K562 (cell line): ENCODE results near the gene ARHGAP31. TPM values are rescaled to one million over a fixed set of nuclear protein-coding genes. Genes with fewer than 3 reads are reported as not detected.
A peak's percentile ranks its signal among the peaks of the same experiment; 100 is the strongest.

Source experiments
- CCAR2 ChIP-seq: fragments of 200-400 bp; formaldehyde crosslinking; IDR thresholded peaks from 2 replicates; pipeline ENCODE4 v1.6.1; 2017; ENCODE audit warnings: mild to moderate bottlenecking, low read depth, low read length
- CHAMP1 ChIP-seq: fragments of 450-650 bp; IDR thresholded peaks from 2 replicates; pipeline ENCODE4 v1.6.1; 2016; ENCODE audit warnings: mild to moderate bottlenecking
- GABPB1 ChIP-seq: sonication (generic); formaldehyde crosslinking; IDR thresholded peaks from 2 replicates; pipeline ENCODE4 v1.8.0; 2022; ENCODE audit warnings: mild to moderate bottlenecking, missing genetic modification reagents
- MBD2 ChIP-seq: sonication (generic); IDR thresholded peaks from 2 replicates; pipeline ENCODE4 v1.6.1; 2016; ENCODE audit warnings: low read depth, borderline replicate concordance
- MECOM ChIP-seq: fragments of 250-450 bp; sonication (Bioruptor Pico); IDR thresholded peaks from 2 replicates; pipeline ENCODE4 v1.8.0; 2022; ENCODE audit warnings: inconsistent platforms
- MITF ChIP-seq: IDR thresholded peaks from 2 replicates; pipeline ENCODE4 v1.6.1; 2014; ENCODE audit warnings: antibody characterized with exemption
- NCOA2 ChIP-seq, 2 experiments: fragments of 450-650 bp; IDR thresholded peaks; 2 replicates each; pipeline ENCODE4 v1.6.1; 2018; ENCODE audit warnings: mild to moderate bottlenecking in 2 of 2, moderate library complexity in 1 of 2; ENCODE audit not compliant: partially characterized antibody in 2 of 2
- NFIC ChIP-seq: fragments of 450-650 bp; IDR thresholded peaks from 2 replicates; pipeline ENCODE4 v1.6.1; 2017; ENCODE audit warnings: mild to moderate bottlenecking, inconsistent platforms
- ZNF444 ChIP-seq: fragments of 250-450 bp; sonication (Bioruptor Pico); IDR thresholded peaks from 2 replicates; pipeline ENCODE4 v1.4.0; 2020; ENCODE audit warnings: mild to moderate bottlenecking, moderate library complexity
- ZNF511 ChIP-seq: sonication (generic); formaldehyde crosslinking; IDR thresholded peaks from 2 replicates; pipeline ENCODE4 v1.8.0; 2022; ENCODE audit warnings: mild to moderate bottlenecking, missing genetic modification reagents
- ZNF695 ChIP-seq: fragments of 450-650 bp; formaldehyde crosslinking; IDR thresholded peaks from 2 replicates; pipeline ENCODE4 v1.4.0; 2020; ENCODE audit warnings: mild to moderate bottlenecking, moderate library complexity
- ZNF740 ChIP-seq, 3 experiments: fragments of 200-800 bp in 1 of 3; sonication (Bioruptor generic) in 1 of 3; sonication (generic) in 1 of 3; formaldehyde crosslinking in 1 of 3; IDR thresholded peaks; 2 replicates each; pipeline versions ENCODE4 v1.6.1 to v1.8.0; 2016 to 2022; ENCODE audit warnings: mild to moderate bottlenecking in 2 of 3, missing compliant biosample characterization in 2 of 3, missing genetic modification characterization in 2 of 3, missing genetic modification reagents in 1 of 3
- polyA plus RNA-seq, 8 experiments: library from polyadenylated mRNA; depleted of rRNA in 4 of 8; stranded (reverse) in 5 of 8; unstranded in 3 of 8; fragments of >200 nt; fragmentation: Nextera tagmentation in 2 of 8; fragmentation: Illumina TruSeq in 1 of 8; extraction: Ambion mirVana in 2 of 8; extraction: Trizol in 1 of 8; gene quantifications; 2 replicates each; pipeline versions ENCODE4 v1.2.1 to v1.2.3, GENCODE V29; 2011 to 2014; ENCODE audit warnings: inconsistent platforms in 1 of 8, missing spikeins in 1 of 8
- total RNA-seq, 7 experiments: library from RNA; depleted of rRNA in 6 of 7; stranded (reverse); fragments of >200 nt in 6 of 7; fragmentation: Illumina TruSeq in 2 of 7; extraction: Trizol in 2 of 7; gene quantifications; 2 replicates each; pipeline versions ENCODE4 v1.2.1 to v1.2.3, GENCODE V29; 2011 to 2021; ENCODE audit warnings: low replicate concordance in 1 of 7

ARHGAP31 gene
- total and polyA plus RNA-seq, 9 of the 15 experiments (the other 6 are each of a cell fraction or from before 2014, with no cell fraction given): under 0.01 to 0.13 (median 0.06) TPM; not detected in 5

- TF ChIP-seq ZNF740 (CRISPR knock-in tag; IDR thresholded peaks at IDR 0.05) (0 out of 2 replicates have a peak, but pooled peaks have one; percentile 38), ZNF740 (tag; IDR thresholded peaks at IDR 0.05) (no peak), MITF (peak; percentile 19; the same call in 1 of the 2 replicates), ZNF511 (CRISPR knock-in tag) (peak; percentile 41; the same call in 1 of the 2 replicates), CCAR2 (no peak), NFIC (0 out of 2 replicates have a peak, but pooled peaks have one; percentile 10), MECOM (CRISPR knock-in tag) (0 out of 2 replicates have a peak, but pooled peaks have one; percentile 54), CHAMP1 (no peak), NCOA2 (IDR thresholded peaks at IDR 0.05; ENCODE audit: partially characterized antibody in 2 of 2) (peak in 1 of 2 experiments; percentile 56), MBD2 (peak; percentile 67; the same call in 1 of the 2 replicates), ZNF444 (no peak), ZNF695 (CRISPR knock-in tag) (no peak), GABPB1 (CRISPR knock-in tag) (peak; percentile 90)
Observed at GRCh38 chr3:119463171-119464169, 169.3 kb downstream of the ARHGAP31 start, which contains the start of gene TMEM39A (continued).
